ENCODE results near the gene FRY. TPM values are rescaled to one million over a fixed set of nuclear protein-coding genes. Genes with fewer than 3 reads are reported as not detected.
A peak's percentile ranks its signal among the peaks of the same experiment; 100 is the strongest.

FRY gene
- total RNA-seq, 4 donors from 2014 or later: 27.4 to 50.4 (median 39.4) TPM

DNA sequence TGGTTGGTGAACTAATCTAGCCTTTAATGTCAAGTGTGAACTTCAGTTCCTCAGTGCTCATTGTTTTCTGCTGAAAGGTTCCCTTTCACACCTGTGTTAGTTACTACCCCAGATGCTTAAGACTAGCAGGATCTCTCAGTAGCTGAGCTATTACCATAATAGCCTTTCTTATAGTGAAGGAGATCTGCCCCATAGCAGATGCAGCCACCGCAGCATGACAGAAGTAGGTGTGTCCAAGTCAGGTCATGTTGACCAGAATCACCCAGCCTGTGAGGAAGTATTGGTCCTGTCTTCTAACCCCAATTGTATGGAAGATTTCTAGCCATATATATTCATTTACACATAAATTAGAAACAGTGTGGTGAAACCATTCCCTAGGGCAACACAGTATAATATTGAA, 246.3 kb downstream of the FRY start:
- 46 to 62% methylated on average over 1 of the region's 1 CpG for WGBS, 2 donors
- Histone ChIP-seq H3K4me1 (no peaks in the 10 kb centered on the region), H3K4me3 (replicated peaks in 1 of 3) (no peak overlapping the region), H3K27ac (no peak overlapping the region), H3K36me3 (peaks cover 4 to 14% of the 10 kb centered on the region in 2 donors), H3K9me3 (no peaks in the 10 kb centered on the region), H3K27me3 (no peaks in the 10 kb centered on the region)
- TF ChIP-seq CTCF (IDR thresholded peaks at IDR 0.05) (no peak), POLR2A (IDR thresholded peaks at IDR 0.05) (no peak)
- DNase-seq: no peak
- intact Hi-C loops (cut with DNase I): no loop called here

- WGBS, 2 donors: 93% methylated on average over 3 of the region's 3 CpGs
- Histone ChIP-seq H3K4me3 (replicated peaks in 1 of 3) (no peak overlapping the region), H3K27ac (no peak overlapping the region), H3K36me3 (peaks cover 4 to 14% of the 10 kb centered on the region in 2 donors), H3K9me3 (no peaks in the 10 kb centered on the region), H3K27me3 (no peaks in the 10 kb centered on the region), H3K4me1 (no peaks in the 10 kb centered on the region)
- intact Hi-C loops (cut with DNase I): no loop called here
- no peak for DNase-seq
- TF ChIP-seq POLR2A (IDR thresholded peaks at IDR 0.05) (no peak), CTCF (IDR thresholded peaks at IDR 0.05) (no peak)
Measured at GRCh38 chr13:32278426-32278825, 246.9 kb downstream of the FRY start.

GRCh38 chr13:32281096-32281495, 249.5 kb downstream of the FRY start:
- 87 to 88% methylated on average over 1 of the region's 1 CpG for WGBS, 2 donors
- no peaks in the 10 kb centered on the region for H3K9me3 ChIP-seq
- H3K27ac ChIP-seq: no peak overlapping the region
- peaks cover 12 to 17% of the 10 kb centered on the region in 2 donors for H3K4me1 ChIP-seq
- TF ChIP-seq CTCF (IDR thresholded peaks at IDR 0.05) (no peak), POLR2A (IDR thresholded peaks at IDR 0.05) (no peak)
- no peak for DNase-seq
- peaks cover 0 to 14% of the 10 kb centered on the region in 2 donors for H3K36me3 ChIP-seq
- no peak overlapping the region for H3K4me3 ChIP-seq (replicated peaks in 1 of 3)
- intact Hi-C loops (cut with DNase I): no loop called here
- no peaks in the 10 kb centered on the region for H3K27me3 ChIP-seq

DNA sequence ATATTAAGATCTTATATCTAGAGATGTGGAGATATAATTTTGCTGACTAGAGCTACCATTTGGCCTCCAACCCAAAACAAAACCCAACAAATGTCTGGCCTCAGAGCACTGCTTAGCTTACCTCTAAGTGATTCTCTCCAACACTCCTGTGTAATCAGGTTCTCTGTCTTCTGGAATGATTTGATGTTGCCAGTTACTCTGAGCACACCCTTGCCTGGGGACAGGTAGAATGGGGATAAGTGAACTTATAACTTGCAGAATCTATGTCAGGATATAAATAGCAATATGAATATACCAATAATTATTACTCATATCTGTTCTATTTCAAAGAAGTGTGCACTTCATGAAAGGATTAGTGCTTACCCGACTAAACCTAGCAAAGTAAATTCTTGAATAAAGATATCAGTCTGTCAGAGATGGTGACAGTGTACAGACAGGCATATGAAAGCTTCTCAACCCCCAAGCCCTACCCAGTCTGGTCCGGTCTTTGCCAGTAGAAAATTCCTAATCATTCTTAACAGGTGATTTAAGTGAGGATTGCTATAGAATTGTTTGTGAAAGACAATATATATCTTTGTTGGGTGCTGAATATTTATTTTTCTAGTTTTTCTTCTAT, 250.6 kb downstream of the FRY start:
- Histone ChIP-seq H3K4me1 (peaks cover 12 to 17% of the 10 kb centered on the region in 2 donors), H3K27ac (no peak overlapping the region), H3K27me3 (no peaks in the 10 kb centered on the region), H3K4me3 (replicated peaks in 1 of 3) (no peak overlapping the region), H3K9me3 (no peaks in the 10 kb centered on the region), H3K36me3 (peaks cover 0 to 14% of the 10 kb centered on the region in 2 donors)
- DNase-seq: no peak
- WGBS, 2 donors: 81 to 96% methylated on average over 2 of the region's 2 CpGs
- no peak for TF ChIP-seq POLR2A (IDR thresholded peaks at IDR 0.05)
- TF ChIP-seq CTCF (IDR thresholded peaks at IDR 0.05): no peak
- intact Hi-C loops (cut with DNase I): no loop called here

DNA sequence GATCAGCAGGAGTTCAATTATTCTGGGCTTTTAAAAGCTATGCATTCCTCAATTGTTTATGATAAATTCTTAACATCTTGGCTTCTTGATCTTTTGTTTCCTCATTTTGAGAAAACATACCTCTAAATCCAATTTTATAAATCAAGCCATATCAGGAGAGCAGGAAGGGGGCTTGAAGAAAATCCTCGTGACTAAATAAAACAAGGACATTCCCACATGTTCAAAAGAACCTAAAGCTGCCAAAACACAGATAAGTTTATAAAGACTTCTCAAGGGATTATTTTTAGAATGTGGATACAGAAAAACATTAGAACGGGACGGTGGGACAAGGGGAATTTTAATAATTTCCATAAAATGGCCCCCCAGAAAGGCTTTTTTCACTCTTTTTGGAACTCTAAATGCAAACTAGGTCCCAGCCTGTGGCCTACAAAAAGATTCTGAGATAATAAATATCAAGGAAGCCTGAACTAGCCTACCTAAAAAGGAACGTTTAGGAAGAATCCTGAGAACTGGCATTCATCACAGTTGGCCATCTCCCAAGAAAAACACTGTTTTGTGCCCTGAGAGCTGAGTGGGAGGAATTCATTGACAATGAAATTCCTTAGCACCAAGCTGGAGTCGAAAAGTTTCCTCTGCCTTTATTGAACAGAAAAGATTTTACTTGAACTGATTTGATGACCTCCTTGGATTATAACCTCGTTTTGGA, 253.5 kb downstream of the FRY start:
- 9 to 10% methylated on average over 6 of the region's 6 CpGs for WGBS, 2 donors
- Histone ChIP-seq H3K4me1 (peaks cover 12 to 17% of the 10 kb centered on the region in 2 donors), H3K9me3 (no peaks in the 10 kb centered on the region), H3K36me3 (no peaks in the 10 kb centered on the region), H3K27ac (peak overlapping the region; percentile 87), H3K4me3 (replicated peaks in 1 of 3) (no peak overlapping the region), H3K27me3 (no peaks in the 10 kb centered on the region)
- TF ChIP-seq CTCF (IDR thresholded peaks at IDR 0.05) (no peak), POLR2A (IDR thresholded peaks at IDR 0.05) (peak in 1 of 2 donors; percentile 50)
- DNase-seq: peak; percentile 75 to 76
- intact Hi-C loops (cut with DNase I): no loop called here
